GM12878 (cell line): ENCODE results near the gene NEK10. TPM values are rescaled to one million over a fixed set of nuclear protein-coding genes. Genes with fewer than 3 reads are reported as not detected.
A peak's percentile ranks its signal among the peaks of the same experiment; 100 is the strongest.

Experiments used
- ATAC-seq: fragments of 200-7000 bp; cut with Tn5 transposase; 3 replicates; pipeline ENCODE4 v1.9.1; 2020; ENCODE audit warnings: mild to moderate bottlenecking, moderate library complexity
- BruUV-seq: library from RNA; stranded (reverse); fragments of 400-500 nt; replicated peaks from 2 replicates; lab custom pipeline; 2021; lab: Mats Ljungman, UMichigan
- CTCF ChIA-PET: fragments of 300-600 bp; sonication (Branson Sonifier 250); formaldehyde crosslinking; extraction: SDS; loops from one replicate; lab custom pipeline; 2021; ENCODE audit warnings: inconsistent platforms; lab: Yijun Ruan, JAX
- POLR2A ChIA-PET: fragments of 350-600 bp; formaldehyde crosslinking; extraction: SDS; loops from one replicate; lab custom pipeline; 2021; ENCODE audit warnings: inconsistent platforms; lab: Charles Lee
- RAD21 ChIA-PET: fragments of 300-600 bp; sonication (Branson Sonifier 250); formaldehyde crosslinking; loops from one replicate; lab custom pipeline; 2023; ENCODE audit warnings: antibody characterized with exemption; ENCODE audit not compliant: unreplicated experiment; lab: Charles Lee
- SMC1A ChIA-PET: fragments of 300-600 bp; sonication (Branson Sonifier 250); formaldehyde crosslinking; loops from one replicate; lab custom pipeline; 2023; ENCODE audit not compliant: unreplicated experiment, uncharacterized antibody; lab: Charles Lee
- DNase-seq: peaks from one replicate; pipeline ENCODE4 v3.0.0-alpha.2; 2011; ENCODE audit warnings: low read depth, low spot score
- FAIRE-seq: peaks from 3 replicates; lab custom pipeline; 2011; peaks lifted over from hg19 to GRCh38; lab: Jason Lieb, UNC
- H2AFZ ChIP-seq: 2 replicates; pipeline ENCODE4 v1.6.0; 2011; ENCODE audit warnings: low read depth, low read length, control low read depth; ENCODE audit not compliant: control insufficient read depth
- H3K27ac ChIP-seq: 2 replicates; pipeline ENCODE4 v1.5.1; 2011; ENCODE audit warnings: control low read depth; ENCODE audit not compliant: control insufficient read depth, insufficient read depth
- H3K27me3 ChIP-seq, 2 experiments: replicated peaks in 1 of 2; 2 replicates each; pipeline versions ENCODE4 v1.6.0 to v1.6.1; 2011; ENCODE audit warnings: low read length in 1 of 2; ENCODE audit not compliant: control insufficient read depth in 2 of 2, insufficient read depth in 2 of 2
- H3K36me3 ChIP-seq, 2 experiments: 2 replicates each; pipeline ENCODE4 v1.5.1; 2011; ENCODE audit warnings: low read length in 1 of 2; ENCODE audit not compliant: control insufficient read depth in 2 of 2, insufficient read depth in 2 of 2
- H3K4me1 ChIP-seq: 2 replicates; pipeline ENCODE4 v1.6.1; 2011; ENCODE audit warnings: mild to moderate bottlenecking, low read length, moderate library complexity, mixed read lengths; ENCODE audit not compliant: control insufficient read depth, insufficient read depth
- H3K4me2 ChIP-seq: 2 replicates; pipeline ENCODE4 v1.6.0; 2011; ENCODE audit warnings: control low read depth; ENCODE audit not compliant: control insufficient read depth, insufficient read depth
- H3K4me3 ChIP-seq: fragments of 200-600 bp; sonication (generic); 2 replicates; pipeline ENCODE4 v1.5.1; 2016
- H3K79me2 ChIP-seq: 2 replicates; pipeline ENCODE4 v1.6.0; 2011; ENCODE audit warnings: low read length; ENCODE audit not compliant: control insufficient read depth, insufficient read depth
- H3K9ac ChIP-seq: 2 replicates; pipeline ENCODE4 v1.8.0; 2011; ENCODE audit warnings: low read length, control low read depth, mixed read lengths; ENCODE audit not compliant: control insufficient read depth, insufficient read depth
- H3K9me3 ChIP-seq: replicated peaks from 3 replicates; pipeline ENCODE4 v1.5.1; 2011; ENCODE audit warnings: mild to moderate bottlenecking, low read length; ENCODE audit not compliant: control insufficient read depth, insufficient read depth
- H4K20me1 ChIP-seq: 2 replicates; pipeline ENCODE4 v1.6.0; 2011; ENCODE audit not compliant: control insufficient read depth, insufficient read depth
- CEBPB ChIP-seq, 2 experiments: fragments of 150-350 bp in 1 of 2; IDR thresholded peaks; 2 replicates each; pipeline ENCODE4 v1.6.1; 2012 to 2014; ENCODE audit warnings: low read depth in 2 of 2, low read length in 2 of 2, borderline replicate concordance in 1 of 2, inconsistent platforms in 1 of 2
- POLR2AphosphoS2 ChIP-seq: IDR thresholded peaks from 2 replicates; pipeline ENCODE4 v1.6.1; 2011; ENCODE audit warnings: low read depth, mild to moderate bottlenecking, low read length, improper control_type of control experiment, moderate library complexity
- RAD21 ChIP-seq: IDR thresholded peaks from 2 replicates; pipeline ENCODE4 v1.6.1; 2011; ENCODE audit warnings: mild to moderate bottlenecking, low read depth, low read length, moderate library complexity; ENCODE audit not compliant: insufficient read depth
- STAT1 ChIP-seq: fragments of 450-650 bp; conservative IDR thresholded peaks from 2 replicates; pipeline ENCODE4 v1.6.1; 2014; ENCODE audit warnings: antibody characterized with exemption, mild to moderate bottlenecking
- WGBS: methylation state at CpG from one replicate; pipeline ENCODE4 v1.1.6; 2016; ENCODE audit warnings: low lambda C conversion rate; ENCODE audit not compliant: insufficient replicate concordance, insufficient coverage; ENCODE audit errors: missing lambda C conversion rate; 5-methylcytosine and 5-hydroxymethylcytosine counted together
- in situ Hi-C: fragments of 300-500 bp; cut with MboI; formaldehyde crosslinking; loops from 9 replicates; pipeline ENCODE4 v1.14.3; 2018; ENCODE audit warnings: mixed read lengths
- intact Hi-C: fragments of 100-400 bp; cut with micrococcal nuclease; formaldehyde crosslinking; loops from one replicate; pipeline ENCODE4 v1.14.2; 2022; ENCODE audit not compliant: unreplicated experiment
- polyA plus RNA-seq, 11 experiments: library from polyadenylated mRNA; depleted of rRNA in 4 of 11; unstranded in 6 of 11; stranded (reverse) in 5 of 11; fragments of >200 nt; fragmentation: Nextera tagmentation in 4 of 11; fragmentation: Illumina TruSeq in 1 of 11; extraction: Ambion mirVana in 4 of 11; extraction: Trizol in 1 of 11; gene quantifications; 1 replicate in 1 of 11; 2 replicates in 10 of 11; pipeline versions ENCODE4 v1.2.1 to v1.2.3, GENCODE V29; 2011 to 2016; ENCODE audit warnings: inconsistent platforms in 2 of 11, missing spikeins in 2 of 11, low read depth in 1 of 11
- total RNA-seq, 4 experiments: library from RNA; depleted of rRNA in 3 of 4; stranded (reverse); fragments of >200 nt in 3 of 4; fragmentation: Illumina TruSeq in 1 of 4; extraction: Trizol in 1 of 4; gene quantifications; 2 replicates each; pipeline versions ENCODE4 v1.2.1 to v1.2.3, GENCODE V29; 2013 to 2021
- TF ChIP-seq, protein P1 (sequence below): IDR thresholded peaks from 2 replicates; pipeline ENCODE4 v1.6.1; 2012; ENCODE audit warnings: low read depth, low read length, improper control_type of control experiment
- TF ChIP-seq, protein P2 (sequence below), 3 experiments: IDR thresholded peaks in 2 of 3; conservative IDR thresholded peaks in 1 of 3; 2 replicates each; pipeline ENCODE4 v1.5.1; 2011; ENCODE audit warnings: low read depth in 3 of 3, low read length in 3 of 3, mild to moderate bottlenecking in 3 of 3, control low read depth in 2 of 3, moderate library complexity in 2 of 3, inconsistent platforms in 1 of 3, mixed read lengths in 1 of 3; ENCODE audit not compliant: control insufficient read depth in 2 of 3, insufficient read depth in 1 of 3; ENCODE audit errors: extremely low read depth in 1 of 3
- TF ChIP-seq, protein P3 (sequence below): IDR thresholded peaks from 2 replicates; pipeline ENCODE4 v1.6.1; 2011; ENCODE audit warnings: borderline replicate concordance, low read depth, mild to moderate bottlenecking, moderate library complexity, low read length; ENCODE audit not compliant: insufficient read depth, poor library complexity, severe bottlenecking

Gene NEK10
- total and polyA plus RNA-seq, 10 of the 15 experiments (the other 5 are each of a cell fraction or from before 2014, with no cell fraction given) = 0.06 to 0.40 (median 0.16) TPM; not detected in 2

DNA sequence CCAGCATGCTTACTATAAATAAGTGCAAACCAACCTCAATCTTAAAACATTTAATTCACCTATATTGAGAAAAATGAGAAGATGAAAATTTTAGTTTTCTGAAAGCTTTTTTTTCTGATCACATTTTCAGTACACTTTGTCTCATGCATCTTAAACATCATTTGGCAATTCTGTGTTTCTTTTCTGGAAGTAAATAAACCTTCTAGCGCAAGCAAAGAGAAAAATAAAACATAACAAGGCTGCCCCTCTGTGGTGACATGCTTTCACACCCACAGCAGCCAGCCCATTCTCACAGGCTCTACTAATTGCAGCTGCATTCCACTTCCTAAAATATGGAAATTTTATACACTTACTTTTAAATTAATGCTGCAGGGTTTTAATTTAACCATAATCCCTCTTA, 90.1 kb downstream of the NEK10 start:
- intact Hi-C loops (no loop called here), in situ Hi-C loops (no loop called here)
- no peaks in the 10 kb centered on the region for H4K20me1 ChIP-seq
- H3K27me3 ChIP-seq = no peaks in the 10 kb centered on the region
- WGBS = 100% methylated on average over 1 of the region's 1 CpG
- DNase-seq = no peak
- no peaks in the 10 kb centered on the region for H3K9me3 ChIP-seq
- SMC1A ChIA-PET = interaction anchor here (1.0 kb wide), 1 partner anchor 145 kb away, joined by 5 read pairs; no protein-coding TSS in a partner anchor
- H2AFZ ChIP-seq = no peak overlapping the region
- H3K4me2 ChIP-seq = no peak overlapping the region
- TF ChIP-seq, protein P1, sequence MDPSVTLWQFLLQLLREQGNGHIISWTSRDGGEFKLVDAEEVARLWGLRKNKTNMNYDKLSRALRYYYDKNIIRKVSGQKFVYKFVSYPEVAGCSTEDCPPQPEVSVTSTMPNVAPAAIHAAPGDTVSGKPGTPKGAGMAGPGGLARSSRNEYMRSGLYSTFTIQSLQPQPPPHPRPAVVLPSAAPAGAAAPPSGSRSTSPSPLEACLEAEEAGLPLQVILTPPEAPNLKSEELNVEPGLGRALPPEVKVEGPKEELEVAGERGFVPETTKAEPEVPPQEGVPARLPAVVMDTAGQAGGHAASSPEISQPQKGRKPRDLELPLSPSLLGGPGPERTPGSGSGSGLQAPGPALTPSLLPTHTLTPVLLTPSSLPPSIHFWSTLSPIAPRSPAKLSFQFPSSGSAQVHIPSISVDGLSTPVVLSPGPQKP = no peak
- TF ChIP-seq, protein P2, sequence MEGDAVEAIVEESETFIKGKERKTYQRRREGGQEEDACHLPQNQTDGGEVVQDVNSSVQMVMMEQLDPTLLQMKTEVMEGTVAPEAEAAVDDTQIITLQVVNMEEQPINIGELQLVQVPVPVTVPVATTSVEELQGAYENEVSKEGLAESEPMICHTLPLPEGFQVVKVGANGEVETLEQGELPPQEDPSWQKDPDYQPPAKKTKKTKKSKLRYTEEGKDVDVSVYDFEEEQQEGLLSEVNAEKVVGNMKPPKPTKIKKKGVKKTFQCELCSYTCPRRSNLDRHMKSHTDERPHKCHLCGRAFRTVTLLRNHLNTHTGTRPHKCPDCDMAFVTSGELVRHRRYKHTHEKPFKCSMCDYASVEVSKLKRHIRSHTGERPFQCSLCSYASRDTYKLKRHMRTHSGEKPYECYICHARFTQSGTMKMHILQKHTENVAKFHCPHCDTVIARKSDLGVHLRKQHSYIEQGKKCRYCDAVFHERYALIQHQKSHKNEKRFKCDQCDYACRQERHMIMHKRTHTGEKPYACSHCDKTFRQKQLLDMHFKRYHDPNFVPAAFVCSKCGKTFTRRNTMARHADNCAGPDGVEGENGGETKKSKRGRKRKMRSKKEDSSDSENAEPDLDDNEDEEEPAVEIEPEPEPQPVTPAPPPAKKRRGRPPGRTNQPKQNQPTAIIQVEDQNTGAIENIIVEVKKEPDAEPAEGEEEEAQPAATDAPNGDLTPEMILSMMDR (IDR thresholded peaks at IDR 0.05 in 2 of 3, conservative IDR thresholded peaks at IDR 0.05 in 1 of 3; ENCODE audit: control insufficient read depth in 2 of 3, extremely low read depth in 1 of 3, insufficient read depth in 1 of 3, low read depth in 3 of 3, low read length in 3 of 3) = 0 out of 6 replicates have a peak, but pooled peaks of 1 of the 3 experiments have one; percentile 10
- TF ChIP-seq, protein P3, sequence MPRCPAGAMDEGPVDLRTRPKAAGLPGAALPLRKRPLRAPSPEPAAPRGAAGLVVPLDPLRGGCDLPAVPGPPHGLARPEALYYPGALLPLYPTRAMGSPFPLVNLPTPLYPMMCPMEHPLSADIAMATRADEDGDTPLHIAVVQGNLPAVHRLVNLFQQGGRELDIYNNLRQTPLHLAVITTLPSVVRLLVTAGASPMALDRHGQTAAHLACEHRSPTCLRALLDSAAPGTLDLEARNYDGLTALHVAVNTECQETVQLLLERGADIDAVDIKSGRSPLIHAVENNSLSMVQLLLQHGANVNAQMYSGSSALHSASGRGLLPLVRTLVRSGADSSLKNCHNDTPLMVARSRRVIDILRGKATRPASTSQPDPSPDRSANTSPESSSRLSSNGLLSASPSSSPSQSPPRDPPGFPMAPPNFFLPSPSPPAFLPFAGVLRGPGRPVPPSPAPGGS = no peak
- TF ChIP-seq STAT1 = no peak
- TF ChIP-seq RAD21 = peak; percentile 14; the same call in 1 of the 2 replicates
- no peak for TF ChIP-seq CEBPB (IDR thresholded peaks at IDR 0.05; ENCODE audit: borderline replicate concordance in 1 of 2, low read depth in 2 of 2, low read length in 2 of 2)
- no peak for TF ChIP-seq POLR2AphosphoS2
- no peaks in the 10 kb centered on the region for H3K79me2 ChIP-seq
- ATAC-seq = 0 out of 3 replicates have a peak, but pooled peaks have one; percentile 24
- H3K4me1 ChIP-seq = no peaks in the 10 kb centered on the region
- no peak overlapping the region for H3K4me3 ChIP-seq
- CTCF ChIA-PET = no interaction called here
- BruUV-seq = no TSS peak
- RAD21 ChIA-PET = no interaction called here
- H3K27ac ChIP-seq = no peak overlapping the region
- FAIRE-seq = no peak
- H3K9ac ChIP-seq = no peak overlapping the region
- no peaks in the 10 kb centered on the region for H3K36me3 ChIP-seq
- POLR2A ChIA-PET = no interaction called here
